ENCODE data around the gene KRT71.

The KRT71 gene

DNA sequence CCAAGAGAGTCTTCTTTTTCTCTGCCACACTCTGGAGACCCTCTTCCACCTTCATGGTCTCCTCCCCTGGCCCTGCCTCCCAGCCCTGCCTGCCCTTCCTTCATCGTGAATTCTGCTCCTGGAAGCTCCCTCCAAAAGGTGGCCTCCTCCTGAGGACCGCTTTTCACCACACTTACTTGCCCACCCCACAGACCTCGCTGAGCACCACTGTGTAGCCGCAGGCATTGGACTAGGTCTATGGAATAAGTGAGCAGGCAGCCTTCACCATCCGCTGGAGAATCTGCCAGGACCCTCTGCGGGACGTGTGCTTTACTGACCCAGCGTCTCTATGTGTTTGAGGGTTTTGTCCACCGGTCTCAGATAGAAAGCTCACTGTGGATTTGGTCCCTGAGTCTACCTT lies 23.1 kb downstream of the KRT71 start:
- H3K9ac ChIP-seq (ENCODE audit: low read depth, low read length, poor library complexity, severe bottlenecking) = no peak overlapping the region
- no peaks in the 10 kb centered on the region for H4K20me1 ChIP-seq (ENCODE audit: insufficient read depth, low read length, poor library complexity, severe bottlenecking)
- peaks cover 7% of the 10 kb centered on the region for H3K4me1 ChIP-seq (ENCODE audit: insufficient read depth, low read length, poor library complexity, severe bottlenecking)
- no peak overlapping the region for H3K4me2 ChIP-seq (ENCODE audit: low read depth, low read length, poor library complexity, severe bottlenecking)
- no peaks in the 10 kb centered on the region for H3K27me3 ChIP-seq (ENCODE audit: insufficient read depth, low read length, poor library complexity, severe bottlenecking)
- H3K4me3 ChIP-seq (ENCODE audit: low read length, poor library complexity, severe bottlenecking) = no peak overlapping the region
- H3K9me2 ChIP-seq (replicated peaks; ENCODE audit: low read depth, low read length) = no peaks in the 10 kb centered on the region
- H2AFZ ChIP-seq (ENCODE audit: low read length) = no peak overlapping the region
- TF ChIP-seq, protein P1, sequence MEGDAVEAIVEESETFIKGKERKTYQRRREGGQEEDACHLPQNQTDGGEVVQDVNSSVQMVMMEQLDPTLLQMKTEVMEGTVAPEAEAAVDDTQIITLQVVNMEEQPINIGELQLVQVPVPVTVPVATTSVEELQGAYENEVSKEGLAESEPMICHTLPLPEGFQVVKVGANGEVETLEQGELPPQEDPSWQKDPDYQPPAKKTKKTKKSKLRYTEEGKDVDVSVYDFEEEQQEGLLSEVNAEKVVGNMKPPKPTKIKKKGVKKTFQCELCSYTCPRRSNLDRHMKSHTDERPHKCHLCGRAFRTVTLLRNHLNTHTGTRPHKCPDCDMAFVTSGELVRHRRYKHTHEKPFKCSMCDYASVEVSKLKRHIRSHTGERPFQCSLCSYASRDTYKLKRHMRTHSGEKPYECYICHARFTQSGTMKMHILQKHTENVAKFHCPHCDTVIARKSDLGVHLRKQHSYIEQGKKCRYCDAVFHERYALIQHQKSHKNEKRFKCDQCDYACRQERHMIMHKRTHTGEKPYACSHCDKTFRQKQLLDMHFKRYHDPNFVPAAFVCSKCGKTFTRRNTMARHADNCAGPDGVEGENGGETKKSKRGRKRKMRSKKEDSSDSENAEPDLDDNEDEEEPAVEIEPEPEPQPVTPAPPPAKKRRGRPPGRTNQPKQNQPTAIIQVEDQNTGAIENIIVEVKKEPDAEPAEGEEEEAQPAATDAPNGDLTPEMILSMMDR (conservative IDR thresholded peaks at IDR 0.05; ENCODE audit: low read length) = no peak
- TF ChIP-seq EZH2phosphoT487 (IDR thresholded peaks at IDR 0.05; ENCODE audit: borderline replicate concordance) = no peak
- no peaks in the 10 kb centered on the region for H3K79me2 ChIP-seq (ENCODE audit: insufficient read depth, low read length)
- no peaks in the 10 kb centered on the region for H3K9me3 ChIP-seq (ENCODE audit: insufficient read depth, low read depth, low read length)
- no peaks in the 10 kb centered on the region for H3K36me3 ChIP-seq (ENCODE audit: insufficient read depth, low read length)
- no peaks in the 10 kb centered on the region for H3F3A ChIP-seq (ENCODE audit: low read depth)

- Histone ChIP-seq H3K9me2 (replicated peaks; ENCODE audit: low read depth, low read length) (no peaks in the 10 kb centered on the region), H3K36me3 (ENCODE audit: insufficient read depth, low read length) (no peaks in the 10 kb centered on the region), H3K9me3 (ENCODE audit: insufficient read depth, low read depth, low read length) (no peaks in the 10 kb centered on the region), H3K4me1 (ENCODE audit: insufficient read depth, low read length, poor library complexity, severe bottlenecking) (peaks cover 7% of the 10 kb centered on the region), H3K9ac (ENCODE audit: low read depth, low read length, poor library complexity, severe bottlenecking) (no peak overlapping the region), H3F3A (ENCODE audit: low read depth) (no peaks in the 10 kb centered on the region), H3K4me3 (ENCODE audit: low read length, poor library complexity, severe bottlenecking) (no peak overlapping the region), H4K20me1 (ENCODE audit: insufficient read depth, low read length, poor library complexity, severe bottlenecking) (no peaks in the 10 kb centered on the region), H3K4me2 (ENCODE audit: low read depth, low read length, poor library complexity, severe bottlenecking) (no peak overlapping the region), H3K27me3 (ENCODE audit: insufficient read depth, low read length, poor library complexity, severe bottlenecking) (no peaks in the 10 kb centered on the region), H2AFZ (ENCODE audit: low read length) (no peak overlapping the region), H3K79me2 (ENCODE audit: insufficient read depth, low read length) (no peaks in the 10 kb centered on the region)
- no peak for TF ChIP-seq EZH2phosphoT487 (IDR thresholded peaks at IDR 0.05; ENCODE audit: borderline replicate concordance)
- TF ChIP-seq, protein P1 (conservative IDR thresholded peaks at IDR 0.05; ENCODE audit: low read length) = no peak
These were observed 23.5 kb downstream of the KRT71 start for GRCh38 chr12:52529417-52529816.

GRCh38 chr12:52528641-52529143 lies 24.3 kb downstream of the KRT71 start:
- no peaks in the 10 kb centered on the region for H4K20me1 ChIP-seq (ENCODE audit: insufficient read depth, low read length, poor library complexity, severe bottlenecking)
- TF ChIP-seq, protein P1 (conservative IDR thresholded peaks at IDR 0.05; ENCODE audit: low read length) = no peak
- no peak for TF ChIP-seq EZH2phosphoT487 (IDR thresholded peaks at IDR 0.05; ENCODE audit: borderline replicate concordance)
- no peaks in the 10 kb centered on the region for H3K9me2 ChIP-seq (replicated peaks; ENCODE audit: low read depth, low read length)
- no peaks in the 10 kb centered on the region for H3K27me3 ChIP-seq (ENCODE audit: insufficient read depth, low read length, poor library complexity, severe bottlenecking)
- H3K4me1 ChIP-seq (ENCODE audit: insufficient read depth, low read length, poor library complexity, severe bottlenecking) = peaks cover 7% of the 10 kb centered on the region
- no peaks in the 10 kb centered on the region for H3K36me3 ChIP-seq (ENCODE audit: insufficient read depth, low read length)
- H2AFZ ChIP-seq (ENCODE audit: low read length) = no peak overlapping the region
- H3K79me2 ChIP-seq (ENCODE audit: insufficient read depth, low read length) = no peaks in the 10 kb centered on the region
- no peaks in the 10 kb centered on the region for H3K9me3 ChIP-seq (ENCODE audit: insufficient read depth, low read depth, low read length)
- no peaks in the 10 kb centered on the region for H3F3A ChIP-seq (ENCODE audit: low read depth)
- H3K4me3 ChIP-seq (ENCODE audit: low read length, poor library complexity, severe bottlenecking) = no peak overlapping the region
- no peak overlapping the region for H3K4me2 ChIP-seq (ENCODE audit: low read depth, low read length, poor library complexity, severe bottlenecking)
- no peak overlapping the region for H3K9ac ChIP-seq (ENCODE audit: low read depth, low read length, poor library complexity, severe bottlenecking)

Data from Loucy (cell line).